AG04450 (cell line): ENCODE data around the gene MMP28. TPM values are rescaled to one million over a fixed set of nuclear protein-coding genes. Genes with fewer than 3 reads are reported as not detected.

ENCODE experiments used
- CTCF ChIA-PET: fragments of 300-600, 350-600 bp; formaldehyde crosslinking; extraction: SDS; loops from one replicate; lab custom pipeline; 2022; ENCODE audit warnings: antibody characterized with exemption, inconsistent platforms; lab: Charles Lee
- POLR2A ChIA-PET: fragments of 350-600 bp; formaldehyde crosslinking; extraction: SDS; loops from one replicate; lab custom pipeline; 2021; ENCODE audit warnings: antibody characterized with exemption, inconsistent platforms; lab: Yijun Ruan, JAX
- DNase-seq: peaks from one replicate; pipeline ENCODE4 v3.0.0-alpha.2; 2011; ENCODE audit warnings: low read depth, low spot score
- H3K27ac ChIP-seq: one replicate; pipeline ENCODE4 v1.5.1; 2012; ENCODE audit warnings: low read depth, low read length, control low read depth
- H3K27me3 ChIP-seq: one replicate; pipeline ENCODE4 v1.6.0; 2012; ENCODE audit warnings: low read length; ENCODE audit not compliant: control insufficient read depth, insufficient read depth
- H3K4me3 ChIP-seq: 2 replicates; pipeline ENCODE4 v1.5.1; 2011; ENCODE audit warnings: mild to moderate bottlenecking, low read depth, low read length, control low read depth
- H3K9me3 ChIP-seq: 2 replicates; pipeline ENCODE4 v1.5.1; 2012; ENCODE audit warnings: low read length; ENCODE audit not compliant: control insufficient read depth, insufficient read depth
- CTCF ChIP-seq: IDR thresholded peaks from 2 replicates; pipeline ENCODE4 v1.5.1; 2011; ENCODE audit warnings: low read depth, low read length, control low read depth, inconsistent platforms
- polyA plus RNA-seq: library from polyadenylated mRNA; depleted of rRNA; stranded (reverse); fragments of >200 nt; gene quantifications from 2 replicates; pipeline ENCODE4 v1.2.3, GENCODE V29; 2011

The MMP28 gene
- polyA plus RNA-seq, 1 experiment: 0.17 TPM

- ChIA-PET POLR2A (interaction anchor here (0.6 kb wide), 1 partner anchor 1808 kb away, joined by 4 read pairs; no protein-coding TSS in a partner anchor), CTCF (interaction anchor here (1.2 kb wide), 1 partner anchor 9 kb away, joined by 7 read pairs; no protein-coding TSS in a partner anchor)
- Histone ChIP-seq H3K9me3 (no peaks in the 10 kb centered on the region), H3K4me3 (peak overlapping the region; percentile 55), H3K27ac (no peak overlapping the region), H3K27me3 (peaks cover 56% of the 10 kb centered on the region)
- no peak for DNase-seq
- TF ChIP-seq CTCF: no peak
Observed at GRCh38 chr17:35795871-35796265, 427 bp upstream of the MMP28 start.

GRCh38 chr17:35793257-35793656, 2.2 kb downstream of the MMP28 start:
- CTCF ChIA-PET: interaction anchor here (1.1 to 2.1 kb wide), 3 partner anchors 12 to 29 kb away, joined by 3 to 12 read pairs (median 4); no protein-coding TSS in a partner anchor
- Histone ChIP-seq H3K27me3 (peaks cover 46% of the 10 kb centered on the region), H3K4me3 (no peak overlapping the region), H3K27ac (no peak overlapping the region), H3K9me3 (no peaks in the 10 kb centered on the region)
- DNase-seq: no peak
- TF ChIP-seq CTCF: no peak
- POLR2A ChIA-PET: no interaction called here

DNA sequence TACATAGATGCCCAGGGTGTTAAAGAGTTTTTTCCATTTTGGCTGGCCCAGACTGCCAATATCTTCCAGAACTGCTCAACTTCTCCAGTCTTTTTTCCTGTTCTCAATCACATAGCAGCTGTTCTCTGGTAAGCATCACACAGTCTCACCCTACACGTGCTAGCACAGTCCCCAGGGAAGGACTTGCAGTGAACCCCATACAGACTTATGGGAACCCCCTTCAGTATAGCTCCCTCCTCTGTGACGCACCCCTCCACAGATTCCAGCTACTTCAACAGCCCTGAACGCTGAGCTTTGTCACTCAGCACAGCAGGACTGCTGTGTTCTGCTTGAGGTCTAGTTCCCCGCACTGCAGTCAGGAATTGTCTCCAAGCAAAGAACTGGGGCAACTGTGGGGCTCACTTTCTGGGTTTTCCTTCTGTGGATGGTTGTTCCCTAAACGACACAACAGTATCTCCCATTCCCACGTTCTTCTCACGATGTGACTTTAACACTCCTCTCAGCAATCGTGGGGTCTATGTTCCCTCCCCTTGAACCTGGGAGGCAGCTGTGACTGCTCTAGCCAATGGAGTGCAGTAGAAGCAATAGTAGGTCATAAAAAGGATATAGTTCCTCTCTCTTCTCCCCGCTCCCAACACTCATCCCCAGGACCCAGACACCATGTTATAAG, 3.6 kb downstream of the MMP28 start:
- DNase-seq: no peak
- POLR2A ChIA-PET: interaction anchor here (0.6 kb wide), 1 partner anchor 29 kb away, joined by 3 read pairs; no protein-coding TSS in a partner anchor
- H3K9me3 ChIP-seq: no peaks in the 10 kb centered on the region
- H3K4me3 ChIP-seq: no peak overlapping the region
- peaks cover 35% of the 10 kb centered on the region for H3K27me3 ChIP-seq
- no peak for TF ChIP-seq CTCF
- CTCF ChIA-PET: interaction anchor here (0.8 to 2.1 kb wide), 3 partner anchors 12 to 17 kb away, joined by 3 to 12 read pairs (median 4); partner anchors contain the start of gene TAF15
- no peak overlapping the region for H3K27ac ChIP-seq

GRCh38 chr17:35790841-35791240, 4.6 kb downstream of the MMP28 start:
- CTCF ChIA-PET: no interaction called here
- TF ChIP-seq CTCF: no peak
- no peaks in the 10 kb centered on the region for H3K9me3 ChIP-seq
- no peak overlapping the region for H3K27ac ChIP-seq
- no peak overlapping the region for H3K4me3 ChIP-seq
- H3K27me3 ChIP-seq: peaks cover 26% of the 10 kb centered on the region
- POLR2A ChIA-PET: no interaction called here
- no peak for DNase-seq
